Calu3 (cell line): Measurements from ENCODE around the gene APP. TPM values are rescaled to one million over a fixed set of nuclear protein-coding genes. Genes with fewer than 3 reads are reported as not detected.

Experiments
- BruUV-seq: library from RNA; stranded (reverse); fragments of 400-500 nt; replicated peaks from 2 replicates; lab custom pipeline; 2021; lab: Mats Ljungman, UMichigan
- CTCF ChIA-PET: fragments of 300-600 bp; sonication (Branson Sonifier 250); formaldehyde crosslinking; loops from one replicate; lab custom pipeline; 2022; ENCODE audit warnings: antibody characterized with exemption; lab: Charles Lee
- DNase-seq: peaks from one replicate; pipeline ENCODE4 v3.0.0; 2022
- H3K27ac Mint-ChIP-seq: one replicate; pipeline ENCODE4 v1.8.0; 2022; ENCODE audit warnings: mixed read lengths; ENCODE audit not compliant: unreplicated experiment
- H3K27me3 Mint-ChIP-seq: one replicate; pipeline ENCODE4 v1.8.0; 2022; ENCODE audit warnings: mixed read lengths; ENCODE audit not compliant: unreplicated experiment
- H3K36me3 Mint-ChIP-seq: one replicate; pipeline ENCODE4 v1.8.0; 2022; ENCODE audit warnings: mild to moderate bottlenecking, moderate library complexity, mixed read lengths; ENCODE audit not compliant: insufficient read depth, unreplicated experiment
- H3K4me1 Mint-ChIP-seq: one replicate; pipeline ENCODE4 v1.8.0; 2022; ENCODE audit warnings: mild to moderate bottlenecking, low read depth, mixed read lengths; ENCODE audit not compliant: unreplicated experiment
- H3K4me3 Mint-ChIP-seq: one replicate; pipeline ENCODE4 v1.8.0; 2022; ENCODE audit warnings: mild to moderate bottlenecking, low read depth, moderate library complexity, mixed read lengths; ENCODE audit not compliant: unreplicated experiment
- H3K9me3 Mint-ChIP-seq: one replicate; pipeline ENCODE4 v1.8.0; 2022; ENCODE audit warnings: low read depth, mixed read lengths; ENCODE audit not compliant: unreplicated experiment
- intact Hi-C: fragments of 100-400 bp; cut with micrococcal nuclease; formaldehyde crosslinking; loops from one replicate; pipeline ENCODE4 v1.10.0; 2022; ENCODE audit not compliant: unreplicated experiment
- total RNA-seq: library from RNA; stranded (reverse); gene quantifications from 2 replicates; pipeline ENCODE4 v1.2.3, GENCODE V29; 2022
- TF ChIP-seq, protein P1 (sequence below): fragments of 200-600 bp; IDR thresholded peaks from one replicate; pipeline ENCODE4 v1.8.0; 2022; ENCODE audit warnings: antibody characterized with exemption; ENCODE audit not compliant: unreplicated experiment

The APP gene
- total RNA-seq, 1 experiment from 2014 or later = 566 TPM

DNA sequence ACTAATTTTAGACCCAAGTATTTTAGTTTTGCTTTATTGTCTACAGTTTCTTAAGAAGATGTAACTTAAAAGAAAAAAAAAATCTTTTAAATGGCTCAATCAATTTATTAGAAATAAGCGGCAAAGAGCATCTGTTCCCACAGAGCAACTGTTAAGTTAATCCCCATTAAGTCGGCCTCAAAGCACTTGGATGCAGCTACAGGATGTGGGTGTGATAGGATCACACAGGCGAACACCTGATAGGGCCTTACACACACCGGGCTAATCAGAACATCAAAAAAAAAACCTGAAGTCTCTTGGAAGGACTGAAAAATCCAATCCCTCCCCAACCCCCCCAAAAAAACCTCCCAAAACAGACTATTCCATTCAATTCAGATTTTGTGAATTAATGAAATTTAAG is 23.0 kb downstream of the APP start:
- Mint-ChIP-seq H3K9me3 (no peaks in the 10 kb centered on the region), H3K4me3 (peak overlapping the region; percentile 24), H3K36me3 (peaks cover 5% of the 10 kb centered on the region), H3K4me1 (peaks cover 26% of the 10 kb centered on the region), H3K27ac (peak overlapping the region; percentile 73), H3K27me3 (no peaks in the 10 kb centered on the region)
- no peak for DNase-seq
- CTCF ChIA-PET = interaction anchor here (0.7 kb wide), 1 partner anchor 1773 kb away, joined by 4 read pairs; no protein-coding TSS in a partner anchor
- intact Hi-C loops = no loop called here
- BruUV-seq = no TSS peak
- TF ChIP-seq, protein P1, sequence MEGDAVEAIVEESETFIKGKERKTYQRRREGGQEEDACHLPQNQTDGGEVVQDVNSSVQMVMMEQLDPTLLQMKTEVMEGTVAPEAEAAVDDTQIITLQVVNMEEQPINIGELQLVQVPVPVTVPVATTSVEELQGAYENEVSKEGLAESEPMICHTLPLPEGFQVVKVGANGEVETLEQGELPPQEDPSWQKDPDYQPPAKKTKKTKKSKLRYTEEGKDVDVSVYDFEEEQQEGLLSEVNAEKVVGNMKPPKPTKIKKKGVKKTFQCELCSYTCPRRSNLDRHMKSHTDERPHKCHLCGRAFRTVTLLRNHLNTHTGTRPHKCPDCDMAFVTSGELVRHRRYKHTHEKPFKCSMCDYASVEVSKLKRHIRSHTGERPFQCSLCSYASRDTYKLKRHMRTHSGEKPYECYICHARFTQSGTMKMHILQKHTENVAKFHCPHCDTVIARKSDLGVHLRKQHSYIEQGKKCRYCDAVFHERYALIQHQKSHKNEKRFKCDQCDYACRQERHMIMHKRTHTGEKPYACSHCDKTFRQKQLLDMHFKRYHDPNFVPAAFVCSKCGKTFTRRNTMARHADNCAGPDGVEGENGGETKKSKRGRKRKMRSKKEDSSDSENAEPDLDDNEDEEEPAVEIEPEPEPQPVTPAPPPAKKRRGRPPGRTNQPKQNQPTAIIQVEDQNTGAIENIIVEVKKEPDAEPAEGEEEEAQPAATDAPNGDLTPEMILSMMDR = no peak

DNA sequence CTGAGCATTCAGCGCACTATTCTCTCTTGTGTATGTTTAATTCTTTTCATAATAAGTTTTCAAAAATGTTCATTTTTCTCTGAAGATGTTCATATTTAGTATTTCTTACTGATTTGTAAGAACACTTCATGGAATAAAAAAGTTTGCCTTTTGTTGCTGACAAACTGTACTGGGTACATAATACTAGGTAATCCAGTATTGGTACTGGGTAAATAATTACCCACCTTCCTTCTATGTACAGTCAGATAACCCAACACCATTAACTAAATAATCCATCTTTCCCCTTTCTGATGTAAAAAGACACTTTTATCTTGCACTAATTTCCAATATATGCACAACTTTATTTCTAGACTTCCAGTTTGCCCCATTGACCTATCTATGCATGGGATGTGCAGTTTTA is 23.9 kb downstream of the APP start:
- H3K27ac Mint-ChIP-seq = no peak overlapping the region
- H3K4me3 Mint-ChIP-seq = no peak overlapping the region
- peaks cover 31% of the 10 kb centered on the region for H3K4me1 Mint-ChIP-seq
- no peaks in the 10 kb centered on the region for H3K27me3 Mint-ChIP-seq
- CTCF ChIA-PET = no interaction called here
- no peaks in the 10 kb centered on the region for H3K9me3 Mint-ChIP-seq
- no peak for DNase-seq
- TF ChIP-seq, protein P1 = no peak
- peaks cover 12% of the 10 kb centered on the region for H3K36me3 Mint-ChIP-seq
- intact Hi-C loops = no loop called here
- no TSS peak for BruUV-seq

DNA sequence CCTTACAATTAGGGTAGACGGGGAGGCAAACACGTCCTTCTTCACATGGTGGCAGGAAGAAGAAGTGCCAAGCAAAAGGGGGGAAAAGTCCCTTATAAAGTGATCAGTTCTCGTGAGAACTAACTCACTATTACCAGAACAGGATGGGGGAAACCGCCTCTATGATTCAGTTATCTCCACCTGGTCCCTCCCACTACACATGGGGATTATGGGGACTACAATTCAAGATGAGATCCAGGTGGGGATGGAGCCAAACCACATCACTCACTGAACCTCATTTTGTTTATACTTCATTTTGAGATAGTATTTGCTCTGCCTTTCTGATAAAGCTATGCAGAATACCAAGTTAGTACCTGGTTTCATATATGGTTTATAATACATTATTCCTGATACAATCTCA is 26.5 kb downstream of the APP start:
- intact Hi-C loops = no loop called here
- BruUV-seq = no TSS peak
- no peak overlapping the region for H3K4me3 Mint-ChIP-seq
- H3K9me3 Mint-ChIP-seq = no peaks in the 10 kb centered on the region
- CTCF ChIA-PET = no interaction called here
- no peak for DNase-seq
- H3K27ac Mint-ChIP-seq = no peak overlapping the region
- TF ChIP-seq, protein P1 = no peak
- peaks cover 51% of the 10 kb centered on the region for H3K4me1 Mint-ChIP-seq
- H3K36me3 Mint-ChIP-seq = peaks cover 24% of the 10 kb centered on the region
- H3K27me3 Mint-ChIP-seq = no peaks in the 10 kb centered on the region

DNA sequence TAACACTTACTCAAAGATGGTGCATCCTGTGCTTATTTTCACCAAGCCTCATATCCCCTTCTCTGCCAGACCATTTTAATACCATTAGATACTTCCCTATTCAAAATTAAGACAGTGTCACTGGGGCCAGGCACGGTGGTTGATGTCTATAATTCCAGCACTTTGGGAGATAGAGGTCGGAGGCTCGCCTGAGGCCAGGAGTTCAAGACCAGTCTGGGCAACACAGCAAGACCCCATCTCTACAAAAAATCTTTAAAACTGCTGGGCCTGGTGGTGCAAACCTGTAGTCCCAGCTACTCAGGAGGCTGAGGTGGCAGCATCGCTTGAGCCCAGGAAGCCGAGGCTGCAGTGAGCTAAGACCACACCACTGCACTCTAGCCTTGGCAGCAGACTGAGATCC is 28.2 kb downstream of the APP start:
- Mint-ChIP-seq H3K36me3 (peaks cover 26% of the 10 kb centered on the region), H3K4me3 (no peak overlapping the region), H3K9me3 (no peaks in the 10 kb centered on the region), H3K27me3 (no peaks in the 10 kb centered on the region), H3K27ac (no peak overlapping the region), H3K4me1 (peaks cover 35% of the 10 kb centered on the region)
- intact Hi-C loops = no loop called here
- CTCF ChIA-PET = no interaction called here
- TF ChIP-seq, protein P1 = no peak
- BruUV-seq = no TSS peak
- no peak for DNase-seq
